Osteocyte (in vitro differentiated cells): ENCODE data around the gene SDK2. TPM values are rescaled to one million over a fixed set of nuclear protein-coding genes. Genes with fewer than 3 reads are reported as not detected.
A peak's percentile ranks its signal among the peaks of the same experiment; 100 is the strongest.

ENCODE experiments used
- DNase-seq: peaks from one replicate; pipeline ENCODE4 v3.0.0; 2021; ENCODE audit warnings: mixed read lengths; ENCODE audit not compliant: unreplicated experiment; ENCODE audit errors: extremely low spot score
- H3K27ac Mint-ChIP-seq: one replicate; pipeline ENCODE4 v1.8.0; 2021; ENCODE audit warnings: mild to moderate bottlenecking, mixed read lengths; ENCODE audit not compliant: unreplicated experiment
- H3K27me3 Mint-ChIP-seq: one replicate; pipeline ENCODE4 v1.8.0; 2021; ENCODE audit warnings: mixed read lengths; ENCODE audit not compliant: unreplicated experiment
- H3K36me3 Mint-ChIP-seq: one replicate; pipeline ENCODE4 v1.8.0; 2021; ENCODE audit warnings: mixed read lengths; ENCODE audit not compliant: unreplicated experiment
- H3K4me1 Mint-ChIP-seq: one replicate; pipeline ENCODE4 v1.8.0; 2021; ENCODE audit warnings: mixed read lengths; ENCODE audit not compliant: unreplicated experiment
- H3K4me3 Mint-ChIP-seq: one replicate; pipeline ENCODE4 v1.8.0; 2021; ENCODE audit warnings: mild to moderate bottlenecking, moderate library complexity, mixed read lengths; ENCODE audit not compliant: unreplicated experiment
- H3K9me3 Mint-ChIP-seq: one replicate; pipeline ENCODE4 v1.8.0; 2021; ENCODE audit warnings: mixed read lengths; ENCODE audit not compliant: unreplicated experiment
- total RNA-seq: library from RNA; stranded (reverse); gene quantifications from 2 replicates; pipeline ENCODE4 v1.2.1, GENCODE V29; 2021
- TF ChIP-seq, protein P1 (sequence below): fragments of 200-600 bp; sonication (generic); IDR thresholded peaks from 2 replicates; pipeline ENCODE4 v1.5.0; 2021; ENCODE audit warnings: antibody characterized with exemption, mild to moderate bottlenecking, moderate library complexity

Gene SDK2
- total RNA-seq, 1 donor from 2014 or later, result 16.5 TPM

DNA sequence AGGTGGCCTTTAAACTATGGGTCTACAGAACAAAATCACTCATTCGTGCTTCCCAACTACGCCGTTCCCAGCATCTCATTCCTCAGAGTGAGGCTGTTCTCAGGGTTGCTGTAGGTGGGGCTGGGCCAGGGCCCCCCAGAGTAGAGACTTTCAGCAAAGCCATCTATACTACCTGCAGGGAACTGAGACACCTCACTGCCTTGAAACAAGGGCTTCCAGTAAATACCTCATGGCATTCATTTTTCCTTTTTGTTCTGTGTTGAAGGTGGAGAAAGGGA is 4.2 kb upstream of the SDK2 start:
- H3K4me3 Mint-ChIP-seq, result no peak overlapping the region
- peaks cover 8% of the 10 kb centered on the region for H3K4me1 Mint-ChIP-seq
- peak; percentile 49 for DNase-seq
- TF ChIP-seq, protein P1, sequence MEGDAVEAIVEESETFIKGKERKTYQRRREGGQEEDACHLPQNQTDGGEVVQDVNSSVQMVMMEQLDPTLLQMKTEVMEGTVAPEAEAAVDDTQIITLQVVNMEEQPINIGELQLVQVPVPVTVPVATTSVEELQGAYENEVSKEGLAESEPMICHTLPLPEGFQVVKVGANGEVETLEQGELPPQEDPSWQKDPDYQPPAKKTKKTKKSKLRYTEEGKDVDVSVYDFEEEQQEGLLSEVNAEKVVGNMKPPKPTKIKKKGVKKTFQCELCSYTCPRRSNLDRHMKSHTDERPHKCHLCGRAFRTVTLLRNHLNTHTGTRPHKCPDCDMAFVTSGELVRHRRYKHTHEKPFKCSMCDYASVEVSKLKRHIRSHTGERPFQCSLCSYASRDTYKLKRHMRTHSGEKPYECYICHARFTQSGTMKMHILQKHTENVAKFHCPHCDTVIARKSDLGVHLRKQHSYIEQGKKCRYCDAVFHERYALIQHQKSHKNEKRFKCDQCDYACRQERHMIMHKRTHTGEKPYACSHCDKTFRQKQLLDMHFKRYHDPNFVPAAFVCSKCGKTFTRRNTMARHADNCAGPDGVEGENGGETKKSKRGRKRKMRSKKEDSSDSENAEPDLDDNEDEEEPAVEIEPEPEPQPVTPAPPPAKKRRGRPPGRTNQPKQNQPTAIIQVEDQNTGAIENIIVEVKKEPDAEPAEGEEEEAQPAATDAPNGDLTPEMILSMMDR, result no peak
- peaks cover 53% of the 10 kb centered on the region for H3K27me3 Mint-ChIP-seq
- no peak overlapping the region for H3K27ac Mint-ChIP-seq
- H3K9me3 Mint-ChIP-seq, result peaks cover 4% of the 10 kb centered on the region
- H3K36me3 Mint-ChIP-seq, result no peaks in the 10 kb centered on the region

DNA sequence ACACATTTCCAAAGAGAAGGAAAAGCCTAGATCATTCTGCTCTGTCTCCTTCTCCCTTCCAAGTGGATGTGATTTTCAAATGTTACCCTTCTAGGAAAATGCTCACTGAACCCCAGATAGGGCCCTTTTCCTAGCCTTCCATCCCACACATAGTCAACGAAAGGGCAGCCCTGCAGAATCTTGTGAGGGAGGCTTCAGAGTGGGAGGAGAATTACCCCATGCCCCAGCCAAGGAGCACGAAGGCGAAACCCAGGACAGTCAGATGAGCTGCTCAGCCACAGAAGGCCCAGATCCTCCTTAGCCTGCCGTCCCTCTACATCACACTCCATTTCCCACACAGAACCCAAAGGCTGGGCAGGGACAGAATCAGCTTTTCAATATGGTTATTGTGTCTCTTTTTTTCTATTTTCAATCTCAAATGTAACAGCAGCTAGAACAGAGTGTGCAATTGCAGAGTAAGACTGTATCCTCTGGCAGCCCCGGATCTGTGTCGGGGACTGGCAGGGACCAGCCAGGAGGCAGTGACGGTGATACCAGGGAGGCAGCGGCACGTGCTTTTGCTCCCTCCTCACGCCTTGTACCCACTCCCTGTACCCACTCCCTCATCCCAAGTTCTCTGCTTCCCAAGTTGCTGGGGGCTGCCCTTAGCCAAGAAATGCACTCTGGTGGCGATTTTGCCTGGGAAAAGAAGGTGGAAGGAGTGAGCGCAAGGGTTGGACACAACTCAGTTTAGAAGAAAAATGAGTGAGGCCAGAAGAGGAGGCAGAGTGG is 3.7 kb upstream of the SDK2 start:
- Mint-ChIP-seq H3K27me3 (peaks cover 49% of the 10 kb centered on the region), H3K27ac (no peak overlapping the region), H3K4me1 (peaks cover 10% of the 10 kb centered on the region), H3K9me3 (no peaks in the 10 kb centered on the region), H3K4me3 (no peak overlapping the region), H3K36me3 (no peaks in the 10 kb centered on the region)
- TF ChIP-seq, protein P1, result no peak
- DNase-seq, result no peak

DNA sequence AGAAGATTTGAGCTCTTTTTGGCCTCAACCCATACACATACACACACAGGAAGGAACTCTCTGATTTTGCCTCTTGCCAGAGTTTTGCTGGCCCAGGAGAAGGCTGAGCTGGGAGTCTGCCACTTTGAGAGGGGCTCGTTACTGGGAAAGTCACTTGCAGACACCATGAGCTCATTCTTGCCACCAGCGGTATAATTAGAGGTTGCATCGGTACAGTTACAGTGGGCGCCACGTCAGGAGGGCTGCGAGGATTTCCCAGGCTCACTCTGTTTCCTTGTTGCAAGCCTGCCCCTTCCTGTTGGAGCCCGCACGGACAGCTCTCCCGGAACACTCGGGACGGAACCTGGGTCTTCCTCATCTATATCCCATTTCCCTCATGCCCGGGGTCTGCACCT is 3.1 kb upstream of the SDK2 start:
- H3K27me3 Mint-ChIP-seq, result peaks cover 49% of the 10 kb centered on the region
- TF ChIP-seq, protein P1, result no peak
- no peaks in the 10 kb centered on the region for H3K9me3 Mint-ChIP-seq
- H3K36me3 Mint-ChIP-seq, result no peaks in the 10 kb centered on the region
- no peak for DNase-seq
- no peak overlapping the region for H3K27ac Mint-ChIP-seq
- no peak overlapping the region for H3K4me3 Mint-ChIP-seq
- peaks cover 13% of the 10 kb centered on the region for H3K4me1 Mint-ChIP-seq

DNA sequence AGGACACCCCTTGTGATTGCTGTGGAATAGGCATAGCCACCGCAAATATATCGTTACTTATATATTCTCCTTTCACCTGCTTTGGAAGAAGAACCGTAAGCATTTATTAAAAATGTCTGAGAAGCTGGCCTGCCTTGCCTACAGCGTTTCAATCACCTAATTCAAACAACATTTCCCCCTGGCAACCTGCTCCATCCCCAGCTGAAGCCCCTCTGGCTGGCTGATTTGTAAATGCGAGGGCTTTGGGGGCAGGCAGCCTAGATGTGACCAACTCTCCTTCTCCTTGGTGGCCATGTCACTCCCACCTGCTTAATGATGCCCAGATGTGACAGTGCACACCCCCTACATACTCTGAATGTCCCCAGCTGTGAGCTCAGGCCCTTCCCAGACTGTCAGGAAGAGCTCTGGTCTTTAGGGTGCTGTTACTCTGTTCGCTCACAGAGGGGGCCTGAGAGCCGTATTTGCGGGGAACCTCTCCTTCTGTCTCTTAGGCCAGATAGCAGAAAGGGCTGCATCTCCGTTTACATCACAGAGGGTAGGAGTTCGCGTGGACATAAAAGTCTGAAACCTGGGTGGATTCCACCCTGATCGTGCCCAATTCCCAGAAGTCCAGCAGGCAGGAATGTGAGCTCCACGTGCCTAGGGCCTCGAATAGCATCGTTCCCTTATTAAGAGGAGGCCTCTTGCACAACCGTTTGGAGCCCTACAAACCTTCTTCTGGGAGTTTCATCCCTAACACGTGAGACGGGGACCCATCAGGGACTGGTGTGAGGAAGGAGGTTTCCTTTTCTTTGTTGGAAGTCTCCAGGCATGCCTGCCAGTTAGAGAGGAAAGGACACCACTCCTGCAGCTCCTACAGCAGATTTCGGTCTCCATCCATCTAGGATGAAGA is 2.4 kb upstream of the SDK2 start:
- no peak overlapping the region for H3K4me3 Mint-ChIP-seq
- DNase-seq, result no peak
- H3K27me3 Mint-ChIP-seq, result peaks cover 49% of the 10 kb centered on the region
- H3K27ac Mint-ChIP-seq, result no peak overlapping the region
- TF ChIP-seq, protein P1, result peak; percentile 32
- H3K36me3 Mint-ChIP-seq, result no peaks in the 10 kb centered on the region
- H3K9me3 Mint-ChIP-seq, result no peaks in the 10 kb centered on the region
- H3K4me1 Mint-ChIP-seq, result peaks cover 19% of the 10 kb centered on the region
